ENCODE data around the gene PEX14.

Gene PEX14

GRCh38 chr1:10665226-10665625, 190.5 kb downstream of the PEX14 start:
- DNase-seq, result no peak
- in situ Hi-C loops (cut with MboI; ENCODE audit: low pct_unique_long_range_greater_than_20kb, low sequenced_read_pairs), result no loop called here

- in situ Hi-C loops (cut with MboI; ENCODE audit: low pct_unique_long_range_greater_than_20kb, low sequenced_read_pairs), result no loop called here
- DNase-seq, result no peak
These were observed 191.4 kb downstream of the PEX14 start for GRCh38 chr1:10665930-10666850.

GRCh38 chr1:10667861-10668761, 193.4 kb downstream of the PEX14 start:
- no peak for DNase-seq
- in situ Hi-C loops (cut with MboI; ENCODE audit: low pct_unique_long_range_greater_than_20kb, low sequenced_read_pairs), result no loop called here

GRCh38 chr1:10669570-10669969, 194.8 kb downstream of the PEX14 start:
- DNase-seq, result no peak
- in situ Hi-C loops (cut with MboI; ENCODE audit: low pct_unique_long_range_greater_than_20kb, low sequenced_read_pairs), result no loop called here

GRCh38 chr1:10670190-10670589, 195.4 kb downstream of the PEX14 start:
- no peak for DNase-seq
- in situ Hi-C loops (cut with MboI; ENCODE audit: low pct_unique_long_range_greater_than_20kb, low sequenced_read_pairs), result no loop called here

GRCh38 chr1:10671090-10671489, 196.3 kb downstream of the PEX14 start:
- in situ Hi-C loops (cut with MboI; ENCODE audit: low pct_unique_long_range_greater_than_20kb, low sequenced_read_pairs), result no loop called here
- no peak for DNase-seq

GRCh38 chr1:10671622-10672342, 197.0 kb downstream of the PEX14 start:
- no peak for DNase-seq
- in situ Hi-C loops (cut with MboI; ENCODE audit: low pct_unique_long_range_greater_than_20kb, low sequenced_read_pairs), result no loop called here

- DNase-seq, result no peak
- in situ Hi-C loops (cut with MboI; ENCODE audit: low pct_unique_long_range_greater_than_20kb, low sequenced_read_pairs), result no loop called here
These were observed 197.7 kb downstream of the PEX14 start for GRCh38 chr1:10672343-10673050.

GRCh38 chr1:10673109-10673711, 198.5 kb downstream of the PEX14 start:
- in situ Hi-C loops (cut with MboI; ENCODE audit: low pct_unique_long_range_greater_than_20kb, low sequenced_read_pairs), result no loop called here
- no peak for DNase-seq

GRCh38 chr1:10674222-10674621, 199.5 kb downstream of the PEX14 start:
- in situ Hi-C loops (cut with MboI; ENCODE audit: low pct_unique_long_range_greater_than_20kb, low sequenced_read_pairs), result no loop called here
- no peak for DNase-seq

GRCh38 chr1:10674700-10675609, 200.2 kb downstream of the PEX14 start:
- in situ Hi-C loops (cut with MboI; ENCODE audit: low pct_unique_long_range_greater_than_20kb, low sequenced_read_pairs), result no loop called here
- DNase-seq, result no peak

- in situ Hi-C loops (cut with MboI; ENCODE audit: low pct_unique_long_range_greater_than_20kb, low sequenced_read_pairs), result no loop called here
- no peak for DNase-seq
These were observed 201.1 kb downstream of the PEX14 start for GRCh38 chr1:10675813-10676212.

GRCh38 chr1:10676963-10677362, 202.2 kb downstream of the PEX14 start:
- no peak for DNase-seq
- in situ Hi-C loops (cut with MboI; ENCODE audit: low pct_unique_long_range_greater_than_20kb, low sequenced_read_pairs), result no loop called here

GRCh38 chr1:10677491-10678391, 203.0 kb downstream of the PEX14 start:
- in situ Hi-C loops (cut with MboI; ENCODE audit: low pct_unique_long_range_greater_than_20kb, low sequenced_read_pairs), result no loop called here
- no peak for DNase-seq

GRCh38 chr1:10678402-10678801, 203.7 kb downstream of the PEX14 start:
- no peak for DNase-seq
- in situ Hi-C loops (cut with MboI; ENCODE audit: low pct_unique_long_range_greater_than_20kb, low sequenced_read_pairs), result no loop called here

GRCh38 chr1:10678852-10679251, 204.1 kb downstream of the PEX14 start:
- DNase-seq, result no peak
- in situ Hi-C loops (cut with MboI; ENCODE audit: low pct_unique_long_range_greater_than_20kb, low sequenced_read_pairs), result no loop called here

Measured in KBM-7 (cell line).